ENCODE results near the gene GCN1. TPM values are rescaled to one million over a fixed set of nuclear protein-coding genes. Genes with fewer than 3 reads are reported as not detected.

GCN1 gene
- total RNA-seq, 1 donor from 2014 or later: 49.0 TPM

DNA sequence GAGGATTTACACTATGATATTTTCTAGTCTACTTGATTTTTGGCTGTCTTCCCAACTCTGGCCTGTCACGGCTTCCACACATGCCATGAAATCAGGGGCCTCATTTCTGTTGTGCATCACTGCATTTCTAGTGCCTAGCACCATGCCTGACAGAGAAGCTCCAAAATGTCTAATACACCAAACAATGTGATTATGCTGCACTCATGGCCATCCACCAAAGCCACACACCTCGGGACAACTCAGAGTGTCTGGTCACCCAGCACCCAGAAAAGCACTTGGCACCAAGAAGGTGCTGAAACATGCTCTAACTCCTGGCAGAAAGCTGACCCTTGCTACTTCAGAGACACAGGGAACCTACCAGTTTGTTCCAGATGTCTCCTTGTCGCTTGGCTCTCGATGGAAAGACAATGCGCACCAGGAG, 11.3 kb downstream of the GCN1 start:
- TF ChIP-seq, protein P1, sequence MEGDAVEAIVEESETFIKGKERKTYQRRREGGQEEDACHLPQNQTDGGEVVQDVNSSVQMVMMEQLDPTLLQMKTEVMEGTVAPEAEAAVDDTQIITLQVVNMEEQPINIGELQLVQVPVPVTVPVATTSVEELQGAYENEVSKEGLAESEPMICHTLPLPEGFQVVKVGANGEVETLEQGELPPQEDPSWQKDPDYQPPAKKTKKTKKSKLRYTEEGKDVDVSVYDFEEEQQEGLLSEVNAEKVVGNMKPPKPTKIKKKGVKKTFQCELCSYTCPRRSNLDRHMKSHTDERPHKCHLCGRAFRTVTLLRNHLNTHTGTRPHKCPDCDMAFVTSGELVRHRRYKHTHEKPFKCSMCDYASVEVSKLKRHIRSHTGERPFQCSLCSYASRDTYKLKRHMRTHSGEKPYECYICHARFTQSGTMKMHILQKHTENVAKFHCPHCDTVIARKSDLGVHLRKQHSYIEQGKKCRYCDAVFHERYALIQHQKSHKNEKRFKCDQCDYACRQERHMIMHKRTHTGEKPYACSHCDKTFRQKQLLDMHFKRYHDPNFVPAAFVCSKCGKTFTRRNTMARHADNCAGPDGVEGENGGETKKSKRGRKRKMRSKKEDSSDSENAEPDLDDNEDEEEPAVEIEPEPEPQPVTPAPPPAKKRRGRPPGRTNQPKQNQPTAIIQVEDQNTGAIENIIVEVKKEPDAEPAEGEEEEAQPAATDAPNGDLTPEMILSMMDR (IDR thresholded peaks at IDR 0.05): no peak
- intact Hi-C loops (cut with DNase I): no loop called here
- H3K9me3 ChIP-seq: no peaks in the 10 kb centered on the region
- H3K4me3 ChIP-seq: no peak overlapping the region
- no peak overlapping the region for H3K27ac ChIP-seq
- H3K4me1 ChIP-seq: no peaks in the 10 kb centered on the region
- DNase-seq (ENCODE audit: low spot score in 2 of 2): no peak
- no peaks in the 10 kb centered on the region for H3K27me3 ChIP-seq
- peaks cover 86 to 87% of the 10 kb centered on the region in 2 donors for H3K36me3 ChIP-seq

DNA sequence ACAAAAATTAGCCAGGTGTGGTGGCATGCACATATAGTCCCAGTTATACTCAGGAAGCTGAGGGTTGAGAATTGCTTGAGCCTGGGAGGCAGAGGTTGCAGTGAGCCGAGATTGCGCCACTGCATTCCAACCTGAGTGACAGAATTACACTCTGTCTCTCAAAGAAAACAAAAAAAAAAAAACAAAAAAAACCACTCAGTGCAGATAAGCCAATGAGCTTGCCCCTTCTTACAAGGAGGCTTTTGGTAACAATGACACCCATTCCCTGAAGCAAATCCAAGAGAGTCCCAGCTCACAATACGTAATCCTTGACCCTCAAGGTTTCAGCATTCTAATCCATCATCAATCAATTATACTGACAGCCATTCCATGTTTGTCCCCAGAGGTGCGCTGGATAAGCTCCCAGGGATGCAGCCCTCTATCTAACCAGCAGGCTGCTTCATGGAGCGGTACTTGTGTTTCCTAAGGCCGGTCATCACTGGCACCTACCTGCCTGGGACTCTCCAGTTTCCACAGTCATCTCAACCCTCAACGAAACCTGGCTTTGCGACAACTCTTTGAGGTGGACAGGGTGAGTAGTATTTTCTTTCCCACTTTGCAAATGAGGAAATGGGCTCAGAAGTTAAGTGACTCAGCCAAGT, 12.4 kb downstream of the GCN1 start:
- intact Hi-C loops (cut with DNase I): no loop called here

DNA sequence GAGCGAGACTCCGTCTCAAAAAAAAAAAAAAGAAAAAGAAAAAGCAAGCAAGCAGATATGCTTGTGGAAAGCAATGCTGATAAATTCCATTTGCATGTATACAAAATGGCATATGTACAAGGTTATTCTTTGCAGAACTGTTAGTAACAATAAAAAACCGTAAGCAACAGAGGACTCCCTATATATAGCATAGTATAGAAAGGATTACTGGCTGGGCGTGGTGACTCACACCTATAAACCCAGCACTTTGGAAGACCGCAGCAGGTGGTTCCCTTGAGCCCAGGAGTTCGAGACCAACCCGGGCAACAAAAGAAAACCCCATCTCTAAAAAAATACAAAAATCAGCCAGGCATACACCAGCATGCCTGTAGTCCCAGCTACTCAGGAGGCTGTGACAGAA, 13.5 kb downstream of the GCN1 start:
- peaks cover 87 to 90% of the 10 kb centered on the region in 2 donors for H3K36me3 ChIP-seq
- H3K4me1 ChIP-seq: no peaks in the 10 kb centered on the region
- TF ChIP-seq, protein P1 (IDR thresholded peaks at IDR 0.05): no peak
- no peaks in the 10 kb centered on the region for H3K9me3 ChIP-seq
- DNase-seq (ENCODE audit: low spot score in 2 of 2): no peak
- H3K4me3 ChIP-seq: no peak overlapping the region
- H3K27ac ChIP-seq: no peak overlapping the region
- no peaks in the 10 kb centered on the region for H3K27me3 ChIP-seq
- intact Hi-C loops (cut with DNase I): no loop called here

More for the DNA sequence above, 12.4 kb downstream of the GCN1 start:
- Histone ChIP-seq H3K36me3 (peaks cover 87 to 89% of the 10 kb centered on the region in 2 donors), H3K4me3 (no peak overlapping the region), H3K27ac (no peak overlapping the region), H3K27me3 (no peaks in the 10 kb centered on the region), H3K4me1 (no peaks in the 10 kb centered on the region), H3K9me3 (no peaks in the 10 kb centered on the region)
- DNase-seq (ENCODE audit: low spot score in 2 of 2): no peak
- TF ChIP-seq, protein P1 (IDR thresholded peaks at IDR 0.05): no peak

DNA sequence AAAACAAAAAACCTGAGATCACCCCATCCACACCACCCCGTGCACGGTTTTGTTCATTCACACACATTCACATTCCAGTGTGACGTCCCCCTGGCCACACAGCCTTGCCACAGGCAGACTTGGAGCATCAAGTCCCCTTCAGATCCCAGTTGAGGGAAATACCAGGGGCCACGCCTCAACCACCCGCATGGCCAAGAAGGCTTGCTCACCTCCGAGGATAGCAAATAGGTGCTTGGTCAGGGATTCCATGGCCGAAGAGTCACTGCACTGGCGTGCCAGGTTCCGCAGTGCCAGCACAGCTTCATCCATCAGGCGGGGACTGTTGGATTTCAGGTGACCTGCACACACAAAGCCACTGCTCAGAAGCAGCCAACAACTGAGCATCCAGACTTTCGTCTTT, 19.0 kb downstream of the GCN1 start:
- TF ChIP-seq, protein P1 (IDR thresholded peaks at IDR 0.05): no peak
- H3K36me3 ChIP-seq: peaks cover 94 to 100% of the 10 kb centered on the region in 2 donors
- H3K4me3 ChIP-seq: no peak overlapping the region
- no peaks in the 10 kb centered on the region for H3K9me3 ChIP-seq
- no peak for DNase-seq (ENCODE audit: low spot score in 2 of 2)
- no peak overlapping the region for H3K27ac ChIP-seq
- intact Hi-C loops (cut with DNase I): no loop called here
- no peaks in the 10 kb centered on the region for H3K4me1 ChIP-seq
- no peaks in the 10 kb centered on the region for H3K27me3 ChIP-seq

DNA sequence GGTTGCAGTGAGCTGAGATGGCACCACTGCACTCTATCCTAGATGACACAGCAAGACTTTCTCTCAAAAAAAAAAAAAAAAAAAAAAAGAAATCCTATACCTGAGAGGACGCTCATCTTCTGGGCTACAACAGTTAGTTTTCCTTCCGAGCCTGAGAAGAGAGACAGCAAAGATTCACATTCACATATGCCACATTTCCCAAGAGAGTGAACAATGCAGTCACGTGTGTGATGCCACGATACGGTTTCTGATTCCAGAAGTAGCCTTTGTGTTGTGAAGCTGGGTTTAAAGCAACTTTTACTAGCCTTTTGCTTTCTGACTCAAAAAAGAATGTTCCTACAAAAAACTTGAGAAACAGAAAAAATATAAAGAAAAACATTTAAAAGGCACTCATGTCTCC, 19.5 kb downstream of the GCN1 start:
- no peaks in the 10 kb centered on the region for H3K27me3 ChIP-seq
- H3K27ac ChIP-seq: no peak overlapping the region
- DNase-seq (ENCODE audit: low spot score in 2 of 2): no peak
- no peaks in the 10 kb centered on the region for H3K9me3 ChIP-seq
- intact Hi-C loops (cut with DNase I): no loop called here
- TF ChIP-seq, protein P1 (IDR thresholded peaks at IDR 0.05): no peak
- no peak overlapping the region for H3K4me3 ChIP-seq
- peaks cover 93 to 100% of the 10 kb centered on the region in 2 donors for H3K36me3 ChIP-seq
- no peaks in the 10 kb centered on the region for H3K4me1 ChIP-seq

All from ascending aorta (tissue), 2 donors.